ENCODE data around the gene SLC9C1. TPM values are rescaled to one million over a fixed set of nuclear protein-coding genes. Genes with fewer than 3 reads are reported as not detected.

The SLC9C1 gene
- total RNA-seq (2021; fragmentation: NEBNext Ultra II Directional; extraction: Animal tissue kit (Norgen Biotek cat#: 25700)): not detected
- long read RNA-seq, partial matches to known transcripts: 0 of 1 reads
- long read RNA-seq, other reads (novel, unspliced or antisense): 1 of 1 reads

- peak; percentile 79 for TF ChIP-seq CTCF (IDR thresholded peaks at IDR 0.05)
- DNase-seq: peak; percentile 53
- no peaks in the 10 kb centered on the region for H3K9me3 Mint-ChIP-seq
- H3K27me3 Mint-ChIP-seq (ENCODE audit: insufficient read depth): peaks cover 7% of the 10 kb centered on the region
- peak within 1 kb of the TSS; percentile 86 for H3K4me3 Mint-ChIP-seq
- peaks cover 14% of the 10 kb centered on the region for H3K4me1 Mint-ChIP-seq (ENCODE audit: low read depth)
- no peaks in the 10 kb centered on the region for H3K36me3 Mint-ChIP-seq (ENCODE audit: low read depth)
- peak within 1 kb of the TSS; percentile 51; the same call in 1 of the 2 replicates for H3K27ac Mint-ChIP-seq
These were observed at the start of gene SLC9C1 for GRCh38 chr3:112293368-112294321. TSS of gene SLC9C1 (minus strand) at chr3:112294216. CDS start at chr3:112286791, 7,425 bp downstream.

GRCh38 chr3:112341386-112341785 is 47.4 kb upstream of the SLC9C1 start:
- Mint-ChIP-seq H3K27ac (no peak overlapping the region), H3K36me3 (ENCODE audit: low read depth) (no peaks in the 10 kb centered on the region), H3K4me3 (no peak overlapping the region), H3K27me3 (ENCODE audit: insufficient read depth) (peaks cover 20% of the 10 kb centered on the region), H3K4me1 (ENCODE audit: low read depth) (no peaks in the 10 kb centered on the region), H3K9me3 (no peaks in the 10 kb centered on the region)
- TF ChIP-seq CTCF (IDR thresholded peaks at IDR 0.05): no peak
- DNase-seq: no peak

- H3K4me1 Mint-ChIP-seq (ENCODE audit: low read depth): no peaks in the 10 kb centered on the region
- no peak overlapping the region for H3K27ac Mint-ChIP-seq
- H3K4me3 Mint-ChIP-seq: no peak overlapping the region
- H3K27me3 Mint-ChIP-seq (ENCODE audit: insufficient read depth): peaks cover 22% of the 10 kb centered on the region
- DNase-seq: no peak
- H3K36me3 Mint-ChIP-seq (ENCODE audit: low read depth): no peaks in the 10 kb centered on the region
- H3K9me3 Mint-ChIP-seq: no peaks in the 10 kb centered on the region
- no peak for TF ChIP-seq CTCF (IDR thresholded peaks at IDR 0.05)
These were observed 45.6 kb upstream of the SLC9C1 start for GRCh38 chr3:112339609-112340008.

- Mint-ChIP-seq H3K36me3 (ENCODE audit: low read depth) (no peaks in the 10 kb centered on the region), H3K4me1 (ENCODE audit: low read depth) (no peaks in the 10 kb centered on the region), H3K27me3 (ENCODE audit: insufficient read depth) (peaks cover 22% of the 10 kb centered on the region), H3K9me3 (no peaks in the 10 kb centered on the region), H3K4me3 (no peak overlapping the region), H3K27ac (no peak overlapping the region)
- TF ChIP-seq CTCF (IDR thresholded peaks at IDR 0.05): no peak
- no peak for DNase-seq
These were observed 45.1 kb upstream of the SLC9C1 start for GRCh38 chr3:112339134-112339533.

GRCh38 chr3:112338727-112339056 is 44.7 kb upstream of the SLC9C1 start:
- Mint-ChIP-seq H3K9me3 (no peaks in the 10 kb centered on the region), H3K4me1 (ENCODE audit: low read depth) (no peaks in the 10 kb centered on the region; the same call in 1 of the 2 replicates), H3K27me3 (ENCODE audit: insufficient read depth) (peaks cover 23% of the 10 kb centered on the region), H3K27ac (no peak overlapping the region), H3K4me3 (no peak overlapping the region), H3K36me3 (ENCODE audit: low read depth) (no peaks in the 10 kb centered on the region)
- TF ChIP-seq CTCF (IDR thresholded peaks at IDR 0.05): no peak
- no peak for DNase-seq

All from HFFc6 (cell line).